Transverse colon (tissue), 4 donors: ENCODE measurements around the gene CD300H.

Experiments used
- EP300 ChIP-seq: sonication (generic); formaldehyde crosslinking; IDR thresholded peaks from one replicate; pipeline ENCODE4 v1.6.1; 2017; ENCODE audit warnings: antibody characterized with exemption, low read depth
- POLR2A ChIP-seq: fragments of 450-650 bp; IDR thresholded peaks from one replicate; pipeline ENCODE4 v1.6.1; 2016; ENCODE audit warnings: antibody characterized with exemption, mild to moderate bottlenecking, moderate library complexity
- POLR2AphosphoS5 ChIP-seq, 3 donors: sonication (generic); formaldehyde crosslinking; IDR thresholded peaks; one replicate each; pipeline ENCODE4 v1.6.1; 2016; ENCODE audit warnings: antibody characterized with exemption in 3 of 3
- TF ChIP-seq, protein P1 (sequence below), 5 experiments: fragments of 200-600 bp in 3 of 5; fragments of 450-650 bp in 2 of 5; sonication (generic) in 3 of 5; IDR thresholded peaks; 1 replicate in 2 of 5; 2 replicates in 3 of 5; pipeline ENCODE4 v1.5.1; 2016 to 2017; ENCODE audit warnings: antibody characterized with exemption in 5 of 5, inconsistent platforms in 3 of 5, mild to moderate bottlenecking in 2 of 5, moderate library complexity in 1 of 5

- TF ChIP-seq, protein P1, sequence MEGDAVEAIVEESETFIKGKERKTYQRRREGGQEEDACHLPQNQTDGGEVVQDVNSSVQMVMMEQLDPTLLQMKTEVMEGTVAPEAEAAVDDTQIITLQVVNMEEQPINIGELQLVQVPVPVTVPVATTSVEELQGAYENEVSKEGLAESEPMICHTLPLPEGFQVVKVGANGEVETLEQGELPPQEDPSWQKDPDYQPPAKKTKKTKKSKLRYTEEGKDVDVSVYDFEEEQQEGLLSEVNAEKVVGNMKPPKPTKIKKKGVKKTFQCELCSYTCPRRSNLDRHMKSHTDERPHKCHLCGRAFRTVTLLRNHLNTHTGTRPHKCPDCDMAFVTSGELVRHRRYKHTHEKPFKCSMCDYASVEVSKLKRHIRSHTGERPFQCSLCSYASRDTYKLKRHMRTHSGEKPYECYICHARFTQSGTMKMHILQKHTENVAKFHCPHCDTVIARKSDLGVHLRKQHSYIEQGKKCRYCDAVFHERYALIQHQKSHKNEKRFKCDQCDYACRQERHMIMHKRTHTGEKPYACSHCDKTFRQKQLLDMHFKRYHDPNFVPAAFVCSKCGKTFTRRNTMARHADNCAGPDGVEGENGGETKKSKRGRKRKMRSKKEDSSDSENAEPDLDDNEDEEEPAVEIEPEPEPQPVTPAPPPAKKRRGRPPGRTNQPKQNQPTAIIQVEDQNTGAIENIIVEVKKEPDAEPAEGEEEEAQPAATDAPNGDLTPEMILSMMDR (IDR thresholded peaks at IDR 0.05), result no peak
- no peak for TF ChIP-seq POLR2AphosphoS5 (IDR thresholded peaks at IDR 0.05)
- no peak for TF ChIP-seq POLR2A
- TF ChIP-seq EP300, result no peak
Observed at GRCh38 chr17:74536890-74537289, 30.4 kb downstream of the CD300H start.
